HFF-Myc (cell line): Measurements from ENCODE around the gene ATG16L1.

ENCODE experiments used
- DNase-seq: peaks from one replicate; pipeline ENCODE4 v3.0.0-alpha.2; 2011; ENCODE audit warnings: low read depth; ENCODE audit errors: extremely low read depth
- H3K4me3 ChIP-seq: replicated peaks from 2 replicates; pipeline ENCODE4 v1.5.1; 2011; ENCODE audit warnings: low read depth, mild to moderate bottlenecking, control low read depth, low read length
- CTCF ChIP-seq: IDR thresholded peaks from 2 replicates; pipeline ENCODE4 v1.5.1; 2012; ENCODE audit warnings: mild to moderate bottlenecking, low read depth, low read length, control low read depth; ENCODE audit errors: missing control alignments

The ATG16L1 gene

GRCh38 chr2:233218836-233219235, 32.6 kb upstream of the ATG16L1 start:
- TF ChIP-seq CTCF: no peak

GRCh38 chr2:233219848-233220247, 31.6 kb upstream of the ATG16L1 start:
- H3K4me3 ChIP-seq: no peak overlapping the region
- TF ChIP-seq CTCF: no peak
- DNase-seq: no peak

More at GRCh38 chr2:233218836-233219235, 32.6 kb upstream of the ATG16L1 start:
- no peak for DNase-seq
- no peak overlapping the region for H3K4me3 ChIP-seq

GRCh38 chr2:233221378-233222063, 30.0 kb upstream of the ATG16L1 start:
- no peak for DNase-seq
- TF ChIP-seq CTCF: no peak

GRCh38 chr2:233223059-233223894, 28.2 kb upstream of the ATG16L1 start:
- no peak for DNase-seq
- no peak overlapping the region for H3K4me3 ChIP-seq
- TF ChIP-seq CTCF: no peak

More at GRCh38 chr2:233221378-233222063, 30.0 kb upstream of the ATG16L1 start:
- no peak overlapping the region for H3K4me3 ChIP-seq

- no peak for TF ChIP-seq CTCF
- no peak for DNase-seq
- no peak overlapping the region for H3K4me3 ChIP-seq
Measured at GRCh38 chr2:233225230-233226068, 26.0 kb upstream of the ATG16L1 start.

- TF ChIP-seq CTCF: no peak
Measured at GRCh38 chr2:233226511-233227031, 24.9 kb upstream of the ATG16L1 start.

More at GRCh38 chr2:233226511-233227031, 24.9 kb upstream of the ATG16L1 start:
- no peak for DNase-seq
- H3K4me3 ChIP-seq: no peak overlapping the region
